ENCODE data around the gene KLHL12.

GRCh38 chr1:202901555-202901954 lies 25.5 kb downstream of the KLHL12 start:
- no peak for TF ChIP-seq ZNF274 (IDR thresholded peaks at IDR 0.05; ENCODE audit: low read depth, low read length)
- no peak for TF ChIP-seq POLR2A (IDR thresholded peaks at IDR 0.05; ENCODE audit: borderline replicate concordance, extremely low read depth, insufficient read depth, insufficient read length)
- TF ChIP-seq, protein P1, sequence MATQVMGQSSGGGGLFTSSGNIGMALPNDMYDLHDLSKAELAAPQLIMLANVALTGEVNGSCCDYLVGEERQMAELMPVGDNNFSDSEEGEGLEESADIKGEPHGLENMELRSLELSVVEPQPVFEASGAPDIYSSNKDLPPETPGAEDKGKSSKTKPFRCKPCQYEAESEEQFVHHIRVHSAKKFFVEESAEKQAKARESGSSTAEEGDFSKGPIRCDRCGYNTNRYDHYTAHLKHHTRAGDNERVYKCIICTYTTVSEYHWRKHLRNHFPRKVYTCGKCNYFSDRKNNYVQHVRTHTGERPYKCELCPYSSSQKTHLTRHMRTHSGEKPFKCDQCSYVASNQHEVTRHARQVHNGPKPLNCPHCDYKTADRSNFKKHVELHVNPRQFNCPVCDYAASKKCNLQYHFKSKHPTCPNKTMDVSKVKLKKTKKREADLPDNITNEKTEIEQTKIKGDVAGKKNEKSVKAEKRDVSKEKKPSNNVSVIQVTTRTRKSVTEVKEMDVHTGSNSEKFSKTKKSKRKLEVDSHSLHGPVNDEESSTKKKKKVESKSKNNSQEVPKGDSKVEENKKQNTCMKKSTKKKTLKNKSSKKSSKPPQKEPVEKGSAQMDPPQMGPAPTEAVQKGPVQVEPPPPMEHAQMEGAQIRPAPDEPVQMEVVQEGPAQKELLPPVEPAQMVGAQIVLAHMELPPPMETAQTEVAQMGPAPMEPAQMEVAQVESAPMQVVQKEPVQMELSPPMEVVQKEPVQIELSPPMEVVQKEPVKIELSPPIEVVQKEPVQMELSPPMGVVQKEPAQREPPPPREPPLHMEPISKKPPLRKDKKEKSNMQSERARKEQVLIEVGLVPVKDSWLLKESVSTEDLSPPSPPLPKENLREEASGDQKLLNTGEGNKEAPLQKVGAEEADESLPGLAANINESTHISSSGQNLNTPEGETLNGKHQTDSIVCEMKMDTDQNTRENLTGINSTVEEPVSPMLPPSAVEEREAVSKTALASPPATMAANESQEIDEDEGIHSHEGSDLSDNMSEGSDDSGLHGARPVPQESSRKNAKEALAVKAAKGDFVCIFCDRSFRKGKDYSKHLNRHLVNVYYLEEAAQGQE (IDR thresholded peaks at IDR 0.05; ENCODE audit: low read depth), result no peak
- TF ChIP-seq, protein P2, sequence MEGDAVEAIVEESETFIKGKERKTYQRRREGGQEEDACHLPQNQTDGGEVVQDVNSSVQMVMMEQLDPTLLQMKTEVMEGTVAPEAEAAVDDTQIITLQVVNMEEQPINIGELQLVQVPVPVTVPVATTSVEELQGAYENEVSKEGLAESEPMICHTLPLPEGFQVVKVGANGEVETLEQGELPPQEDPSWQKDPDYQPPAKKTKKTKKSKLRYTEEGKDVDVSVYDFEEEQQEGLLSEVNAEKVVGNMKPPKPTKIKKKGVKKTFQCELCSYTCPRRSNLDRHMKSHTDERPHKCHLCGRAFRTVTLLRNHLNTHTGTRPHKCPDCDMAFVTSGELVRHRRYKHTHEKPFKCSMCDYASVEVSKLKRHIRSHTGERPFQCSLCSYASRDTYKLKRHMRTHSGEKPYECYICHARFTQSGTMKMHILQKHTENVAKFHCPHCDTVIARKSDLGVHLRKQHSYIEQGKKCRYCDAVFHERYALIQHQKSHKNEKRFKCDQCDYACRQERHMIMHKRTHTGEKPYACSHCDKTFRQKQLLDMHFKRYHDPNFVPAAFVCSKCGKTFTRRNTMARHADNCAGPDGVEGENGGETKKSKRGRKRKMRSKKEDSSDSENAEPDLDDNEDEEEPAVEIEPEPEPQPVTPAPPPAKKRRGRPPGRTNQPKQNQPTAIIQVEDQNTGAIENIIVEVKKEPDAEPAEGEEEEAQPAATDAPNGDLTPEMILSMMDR (IDR thresholded peaks at IDR 0.05 in 2 of 3, conservative IDR thresholded peaks at IDR 0.05 in 1 of 3; ENCODE audit: borderline replicate concordance in 1 of 3, insufficient read depth in 1 of 3, low read depth in 2 of 3, low read length in 2 of 3), result no peak
- TF ChIP-seq SIN3A (IDR thresholded peaks at IDR 0.05; ENCODE audit: low read depth), result no peak
- TF ChIP-seq TCF7L2 (IDR thresholded peaks at IDR 0.05; ENCODE audit: borderline replicate concordance, extremely low read depth, insufficient read depth, insufficient read length), result no peak
- TF ChIP-seq EZH2phosphoT487 (IDR thresholded peaks at IDR 0.05; ENCODE audit: borderline replicate concordance), result no peak
